ENCODE measurements around the gene MTA1.

MTA1 gene

DNA sequence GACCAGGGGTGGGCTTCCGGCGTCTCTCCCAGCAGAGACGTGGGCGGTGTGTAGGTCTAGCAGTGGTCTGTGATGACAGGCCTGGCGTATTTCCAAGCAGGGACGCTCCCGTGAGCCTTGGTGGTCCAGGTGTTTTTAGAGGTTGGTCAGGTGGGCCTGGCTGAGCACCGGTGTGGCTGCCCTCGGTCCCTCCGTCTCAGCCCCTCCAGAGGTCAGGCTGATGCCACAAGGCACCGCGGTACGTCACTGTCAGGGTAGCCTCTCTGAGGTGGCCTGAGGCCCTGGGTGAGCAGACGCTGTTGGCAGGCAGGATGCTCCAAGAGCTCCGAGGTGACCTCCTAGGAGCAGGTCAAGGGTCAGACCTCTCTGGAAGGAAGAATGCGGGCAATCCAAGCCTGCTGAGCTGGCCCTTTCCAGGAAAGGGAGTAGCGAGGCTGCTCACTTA, 13.6 kb downstream of the MTA1 start:
- Histone ChIP-seq H3K4me2 (ENCODE audit: low read depth, low read length) (no peak overlapping the region), H3K36me3 (replicated peaks; ENCODE audit: insufficient read depth, low read length) (no peaks in the 10 kb centered on the region), H3K9ac (ENCODE audit: low read length) (no peak overlapping the region), H3K9me2 (replicated peaks; ENCODE audit: insufficient read depth, low read length) (no peaks in the 10 kb centered on the region), H3K4me1 (ENCODE audit: low read length) (no peaks in the 10 kb centered on the region), H3K4me3 (ENCODE audit: low read length) (no peak overlapping the region), H3K79me2 (ENCODE audit: low read length) (peaks cover 35% of the 10 kb centered on the region), H3K27ac (ENCODE audit: low read length) (no peak overlapping the region), H2AFZ (ENCODE audit: low read length) (no peak overlapping the region), H3K9me3 (replicated peaks; ENCODE audit: insufficient read depth, low read length) (no peaks in the 10 kb centered on the region), H4K20me1 (ENCODE audit: insufficient read depth, low read length) (no peaks in the 10 kb centered on the region), H3K27me3 (replicated peaks; ENCODE audit: insufficient read depth, low read length) (no peaks in the 10 kb centered on the region), H3F3A (ENCODE audit: insufficient read depth, low read length) (no peaks in the 10 kb centered on the region; the same call in 1 of the 2 replicates)
- TF ChIP-seq, protein P1, sequence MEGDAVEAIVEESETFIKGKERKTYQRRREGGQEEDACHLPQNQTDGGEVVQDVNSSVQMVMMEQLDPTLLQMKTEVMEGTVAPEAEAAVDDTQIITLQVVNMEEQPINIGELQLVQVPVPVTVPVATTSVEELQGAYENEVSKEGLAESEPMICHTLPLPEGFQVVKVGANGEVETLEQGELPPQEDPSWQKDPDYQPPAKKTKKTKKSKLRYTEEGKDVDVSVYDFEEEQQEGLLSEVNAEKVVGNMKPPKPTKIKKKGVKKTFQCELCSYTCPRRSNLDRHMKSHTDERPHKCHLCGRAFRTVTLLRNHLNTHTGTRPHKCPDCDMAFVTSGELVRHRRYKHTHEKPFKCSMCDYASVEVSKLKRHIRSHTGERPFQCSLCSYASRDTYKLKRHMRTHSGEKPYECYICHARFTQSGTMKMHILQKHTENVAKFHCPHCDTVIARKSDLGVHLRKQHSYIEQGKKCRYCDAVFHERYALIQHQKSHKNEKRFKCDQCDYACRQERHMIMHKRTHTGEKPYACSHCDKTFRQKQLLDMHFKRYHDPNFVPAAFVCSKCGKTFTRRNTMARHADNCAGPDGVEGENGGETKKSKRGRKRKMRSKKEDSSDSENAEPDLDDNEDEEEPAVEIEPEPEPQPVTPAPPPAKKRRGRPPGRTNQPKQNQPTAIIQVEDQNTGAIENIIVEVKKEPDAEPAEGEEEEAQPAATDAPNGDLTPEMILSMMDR (IDR thresholded peaks at IDR 0.05; ENCODE audit: low read length): no peak
- TF ChIP-seq EZH2phosphoT487 (IDR thresholded peaks at IDR 0.05; ENCODE audit: low read length): no peak
- TF ChIP-seq EZH2 (optimal IDR thresholded peaks at IDR 0.05; ENCODE audit: low read depth, low read length): no peak
- no peak for DNase-seq

- no peaks in the 10 kb centered on the region; the same call in 1 of the 2 replicates for H3F3A ChIP-seq (ENCODE audit: insufficient read depth, low read length)
- H3K9me2 ChIP-seq (replicated peaks; ENCODE audit: insufficient read depth, low read length): no peaks in the 10 kb centered on the region
- DNase-seq: no peak
- H3K9me3 ChIP-seq (replicated peaks; ENCODE audit: insufficient read depth, low read length): no peaks in the 10 kb centered on the region
- H2AFZ ChIP-seq (ENCODE audit: low read length): no peak overlapping the region
- no peak overlapping the region for H3K4me2 ChIP-seq (ENCODE audit: low read depth, low read length)
- H3K4me1 ChIP-seq (ENCODE audit: low read length): no peaks in the 10 kb centered on the region
- H3K4me3 ChIP-seq (ENCODE audit: low read length): no peak overlapping the region
- TF ChIP-seq EZH2phosphoT487 (IDR thresholded peaks at IDR 0.05; ENCODE audit: low read length) (no peak), EZH2 (optimal IDR thresholded peaks at IDR 0.05; ENCODE audit: low read depth, low read length) (no peak)
- no peak overlapping the region for H3K9ac ChIP-seq (ENCODE audit: low read length)
- H4K20me1 ChIP-seq (ENCODE audit: insufficient read depth, low read length): no peaks in the 10 kb centered on the region
- H3K36me3 ChIP-seq (replicated peaks; ENCODE audit: insufficient read depth, low read length): no peaks in the 10 kb centered on the region
- no peaks in the 10 kb centered on the region for H3K27me3 ChIP-seq (replicated peaks; ENCODE audit: insufficient read depth, low read length)
- peaks cover 35% of the 10 kb centered on the region for H3K79me2 ChIP-seq (ENCODE audit: low read length)
- H3K27ac ChIP-seq (ENCODE audit: low read length): no peak overlapping the region
Observed at GRCh38 chr14:105436402-105436801, 16.8 kb downstream of the MTA1 start.

GRCh38 chr14:105436891-105437722, 17.5 kb downstream of the MTA1 start:
- H3F3A ChIP-seq (ENCODE audit: insufficient read depth, low read length): no peaks in the 10 kb centered on the region; the same call in 1 of the 2 replicates
- H3K9me3 ChIP-seq (replicated peaks; ENCODE audit: insufficient read depth, low read length): no peaks in the 10 kb centered on the region
- peaks cover 35% of the 10 kb centered on the region for H3K79me2 ChIP-seq (ENCODE audit: low read length)
- H2AFZ ChIP-seq (ENCODE audit: low read length): no peak overlapping the region
- H3K4me3 ChIP-seq (ENCODE audit: low read length): no peak overlapping the region
- no peak for DNase-seq
- TF ChIP-seq EZH2 (optimal IDR thresholded peaks at IDR 0.05; ENCODE audit: low read depth, low read length) (no peak), EZH2phosphoT487 (IDR thresholded peaks at IDR 0.05; ENCODE audit: low read length) (no peak)
- TF ChIP-seq, protein P1 (IDR thresholded peaks at IDR 0.05; ENCODE audit: low read length): no peak
- no peaks in the 10 kb centered on the region for H3K9me2 ChIP-seq (replicated peaks; ENCODE audit: insufficient read depth, low read length)
- no peaks in the 10 kb centered on the region for H3K4me1 ChIP-seq (ENCODE audit: low read length)
- H4K20me1 ChIP-seq (ENCODE audit: insufficient read depth, low read length): no peaks in the 10 kb centered on the region
- H3K27ac ChIP-seq (ENCODE audit: low read length): no peak overlapping the region
- no peak overlapping the region for H3K4me2 ChIP-seq (ENCODE audit: low read depth, low read length)
- no peak overlapping the region for H3K9ac ChIP-seq (ENCODE audit: low read length)
- no peaks in the 10 kb centered on the region for H3K36me3 ChIP-seq (replicated peaks; ENCODE audit: insufficient read depth, low read length)
- H3K27me3 ChIP-seq (replicated peaks; ENCODE audit: insufficient read depth, low read length): no peaks in the 10 kb centered on the region

Measured in MM.1S (cell line).